Measurements from ENCODE around the gene STX2.
"Not testable (repeated sequence)": the region's sequence is repeated elsewhere in the genome, so short reads cannot be mapped to it uniquely, and the experiment has no call there.

The STX2 gene

DNA sequence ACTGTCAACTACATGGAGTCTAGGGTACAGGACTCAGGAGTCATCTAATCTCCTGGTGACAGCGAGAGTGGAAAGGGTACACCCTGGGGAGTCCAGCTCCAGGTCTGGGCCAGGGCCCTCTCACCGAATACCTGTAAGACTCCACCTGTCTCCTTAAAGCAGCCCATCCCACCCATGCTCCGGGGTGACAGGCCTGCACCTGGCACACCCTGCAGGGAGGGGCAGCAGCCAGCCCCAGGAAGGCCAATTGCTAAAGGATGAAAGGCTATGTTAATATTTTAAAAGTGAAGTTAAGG, 45.5 kb downstream of the STX2 start:
- no peak for DNase-seq

DNA sequence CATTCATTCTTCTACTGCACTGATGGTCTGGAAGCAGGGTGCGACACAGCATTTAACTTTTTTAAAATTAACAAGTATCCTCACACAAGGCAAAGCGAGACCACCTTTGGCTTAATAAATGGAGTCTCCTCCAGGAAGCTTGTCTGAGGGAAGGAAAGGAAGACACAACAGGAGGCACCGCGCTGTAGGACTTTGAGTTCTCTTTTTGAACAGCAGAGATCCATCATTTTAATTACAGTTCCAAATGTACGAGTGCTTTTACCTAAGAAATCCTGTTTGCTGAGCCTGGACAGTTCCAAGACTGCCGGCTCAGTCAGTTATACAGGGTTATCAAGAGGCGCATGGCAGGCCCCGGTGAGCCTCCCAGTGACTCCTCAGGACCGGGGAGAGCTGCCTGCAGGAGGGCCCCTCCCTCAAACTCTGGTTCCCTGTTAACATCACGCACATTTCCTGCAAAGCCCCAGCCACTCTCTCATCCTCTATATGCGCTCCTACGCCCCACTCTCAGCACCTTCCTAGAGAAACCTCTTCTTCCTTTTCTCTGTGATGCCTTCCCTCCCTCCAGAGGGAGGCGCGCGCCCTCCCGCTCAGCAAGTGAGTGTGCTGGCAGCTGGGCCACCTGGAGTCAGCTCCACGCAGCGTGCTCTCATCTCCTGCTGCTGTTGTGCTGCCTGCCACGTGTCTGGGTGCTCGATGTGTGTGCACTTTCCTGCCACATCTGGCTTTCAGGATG, 46.1 kb downstream of the STX2 start:
- no peak for DNase-seq

DNA sequence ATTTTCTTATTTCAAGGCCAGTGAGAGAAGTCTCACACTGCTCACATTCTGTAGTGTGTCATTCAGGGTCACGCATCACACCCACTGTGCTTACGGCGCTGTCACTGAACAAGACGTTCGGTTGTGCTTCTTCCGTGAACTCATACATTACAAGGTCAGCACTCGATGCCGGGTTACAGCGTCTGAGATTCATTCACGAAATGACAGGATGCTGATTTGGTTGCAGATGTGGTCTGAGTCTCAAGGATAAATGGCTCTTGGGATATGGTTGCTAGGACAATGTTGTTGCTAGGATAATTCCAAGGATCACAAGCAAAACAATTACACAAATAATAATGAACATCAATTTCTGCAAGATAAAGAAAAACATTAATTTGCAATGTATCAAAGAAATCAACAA, 47.4 kb downstream of the STX2 start:
- no peak for DNase-seq

DNA sequence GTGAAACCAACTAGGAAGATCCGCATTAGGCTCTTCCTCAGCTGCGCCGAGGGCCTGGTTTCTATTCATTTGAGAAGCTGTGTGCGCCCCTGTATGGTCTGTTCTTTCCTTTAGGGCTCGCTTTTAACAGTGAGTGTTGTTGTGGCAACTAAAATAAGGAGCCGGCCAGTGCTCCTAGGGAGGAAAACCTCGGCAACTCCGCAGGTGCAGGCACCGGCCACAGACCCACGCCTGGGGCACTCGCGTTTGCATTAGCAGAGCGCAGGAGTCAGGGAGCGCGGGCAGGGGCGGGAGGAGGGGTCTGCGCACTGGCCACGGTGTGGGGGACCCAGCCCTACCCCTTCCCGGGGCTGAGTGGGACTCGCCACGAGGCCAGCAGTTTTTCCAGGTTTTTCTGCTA, 50.5 kb downstream of the STX2 start:
- no peak for DNase-seq

DNA sequence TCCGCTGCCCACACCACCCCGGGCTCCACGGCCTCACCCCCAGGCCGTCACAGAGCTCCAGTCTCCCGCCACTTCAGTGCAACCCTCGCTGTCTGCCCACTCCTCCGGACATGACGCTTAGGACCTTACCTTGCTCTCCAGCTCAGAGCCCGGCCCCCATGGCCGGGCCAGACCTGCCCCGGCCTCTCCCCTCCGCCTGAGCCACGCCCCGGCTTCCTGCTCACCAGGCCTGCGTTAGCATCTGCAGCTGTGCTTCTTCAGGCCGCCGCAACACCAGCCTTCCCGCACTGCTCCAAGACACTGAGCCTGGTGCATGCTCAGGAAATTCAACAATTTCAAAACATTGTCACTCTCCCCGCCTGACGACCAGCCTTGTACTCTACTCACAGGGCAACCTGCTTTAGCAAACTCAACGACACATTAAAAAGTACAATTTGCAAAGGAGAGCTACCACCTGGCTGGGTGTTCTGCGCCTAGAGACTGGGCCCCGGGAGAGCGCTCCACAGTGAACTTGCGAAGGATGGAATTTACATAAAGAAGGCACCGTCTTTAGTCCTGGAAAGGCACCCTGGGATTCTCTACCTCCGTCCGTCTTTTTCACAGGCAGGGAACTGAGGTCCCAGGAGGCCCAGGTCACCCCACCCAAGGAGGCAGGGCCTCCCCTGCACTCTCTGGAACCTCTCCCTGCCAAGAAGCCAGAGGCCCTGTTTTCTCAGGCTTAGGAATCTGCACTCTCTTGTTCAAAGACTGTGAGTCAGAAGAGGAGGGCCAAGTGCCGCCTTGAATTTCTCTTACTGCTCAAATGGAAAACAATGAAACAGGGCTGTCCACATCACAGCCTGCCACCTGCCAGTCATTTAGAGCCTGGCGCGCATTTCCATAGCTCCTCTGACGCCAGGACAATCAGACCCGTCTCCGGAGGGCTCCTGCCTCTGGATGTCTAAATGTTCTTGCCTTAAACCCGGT, 51.3 kb downstream of the STX2 start:
- no peak for DNase-seq

DNA sequence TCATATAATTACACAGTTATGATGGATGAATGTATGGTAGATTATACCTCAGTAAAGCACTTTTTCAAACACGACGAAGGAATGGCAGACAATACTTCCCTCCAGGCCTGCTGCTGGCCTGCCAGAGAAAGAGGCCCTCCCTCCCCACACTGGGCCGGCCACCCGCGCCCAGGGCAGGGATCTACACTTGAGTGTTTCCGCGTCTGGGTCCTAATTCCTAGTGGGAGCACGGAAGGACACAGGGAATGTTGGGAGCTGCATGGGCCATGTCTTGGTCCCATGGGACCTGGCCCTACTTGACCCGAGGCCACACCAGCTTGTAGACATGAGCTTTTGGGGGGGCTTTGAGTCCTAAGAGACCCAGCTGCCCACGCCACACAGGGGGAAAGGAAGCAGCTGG, 52.0 kb downstream of the STX2 start:
- no peak for DNase-seq

DNA sequence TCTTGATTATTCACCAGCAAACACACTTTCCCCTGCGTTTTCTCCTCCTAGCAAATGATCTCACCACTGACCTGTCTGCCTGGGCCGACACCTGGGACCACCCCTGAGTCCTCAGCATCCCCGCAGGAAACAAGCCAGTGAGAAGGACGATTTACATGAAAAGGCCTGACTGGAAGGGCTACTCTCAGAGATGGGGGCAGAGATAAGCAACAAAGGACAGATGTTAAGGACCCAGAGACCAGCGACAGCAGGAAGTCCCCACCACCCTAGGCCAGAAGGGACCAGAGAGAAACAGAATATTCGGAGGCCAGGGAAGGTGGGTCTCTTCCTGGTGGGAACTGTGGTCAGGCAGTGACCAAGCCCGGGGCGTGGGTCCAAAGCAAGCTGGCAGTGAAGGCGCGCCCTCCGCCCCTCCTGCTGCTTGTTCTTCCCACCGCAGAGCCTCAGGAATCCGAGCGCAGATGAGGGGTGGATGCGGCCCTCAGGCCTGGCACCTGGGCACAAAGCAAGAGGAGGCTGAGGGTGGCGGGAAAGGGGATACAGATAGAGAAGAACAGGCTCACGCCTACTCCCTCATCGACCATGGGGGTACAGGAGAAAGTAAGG, 55.8 kb downstream of the STX2 start:
- no peak for DNase-seq

DNA sequence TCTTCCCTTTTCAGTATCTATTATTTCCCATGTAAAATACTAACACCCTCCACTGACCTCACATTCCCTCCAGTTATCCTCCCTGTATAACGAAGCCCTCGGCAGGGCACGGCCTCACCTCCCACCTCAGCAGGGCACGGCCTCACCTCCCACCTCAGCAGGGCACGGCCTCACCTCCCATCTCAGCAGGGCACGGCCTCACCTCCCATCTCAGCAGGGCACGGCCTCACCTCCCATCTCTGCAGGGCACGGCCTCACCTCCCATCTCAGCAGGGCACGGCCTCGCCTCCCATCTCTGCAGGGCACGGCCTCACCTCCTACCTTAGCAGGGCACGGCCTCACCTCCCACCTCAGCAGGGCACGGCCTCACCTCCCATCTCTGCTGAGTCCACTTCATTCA, 56.8 kb downstream of the STX2 start:
- not testable (repeated sequence) for DNase-seq

DNA sequence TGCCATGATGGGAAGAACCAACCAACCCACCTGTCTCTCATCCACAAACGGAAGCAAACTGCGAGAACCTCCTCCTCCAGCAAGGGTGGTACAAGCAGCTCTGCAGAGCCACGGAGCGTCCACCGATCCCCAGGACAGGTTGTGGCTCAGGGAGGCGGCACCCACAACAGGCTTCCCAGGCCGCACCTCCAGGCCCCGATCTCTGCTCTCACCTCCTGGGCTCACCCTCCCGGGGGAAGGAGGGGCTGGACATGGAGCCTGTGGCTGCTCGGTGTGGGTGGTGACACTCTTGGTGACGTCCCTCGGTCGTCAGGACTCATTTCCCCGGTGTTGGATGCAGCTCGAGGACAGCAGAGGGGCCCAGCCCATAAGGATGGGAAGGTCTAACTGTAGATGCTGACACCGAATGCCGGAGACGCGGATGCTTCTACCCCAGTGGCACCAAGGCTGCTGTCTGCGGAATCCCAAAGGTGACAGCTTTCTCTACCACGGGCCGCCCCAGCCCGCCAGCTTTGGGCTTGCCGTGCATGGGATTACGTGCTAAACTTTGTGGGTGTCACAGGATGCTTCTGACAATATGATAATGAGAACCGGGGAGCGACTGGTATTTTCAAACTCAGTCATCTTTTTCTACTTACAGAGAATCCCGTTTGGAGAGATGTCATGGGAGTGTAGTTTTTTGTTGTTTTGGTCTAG, 58.0 kb downstream of the STX2 start:
- DNase-seq = no peak

DNA sequence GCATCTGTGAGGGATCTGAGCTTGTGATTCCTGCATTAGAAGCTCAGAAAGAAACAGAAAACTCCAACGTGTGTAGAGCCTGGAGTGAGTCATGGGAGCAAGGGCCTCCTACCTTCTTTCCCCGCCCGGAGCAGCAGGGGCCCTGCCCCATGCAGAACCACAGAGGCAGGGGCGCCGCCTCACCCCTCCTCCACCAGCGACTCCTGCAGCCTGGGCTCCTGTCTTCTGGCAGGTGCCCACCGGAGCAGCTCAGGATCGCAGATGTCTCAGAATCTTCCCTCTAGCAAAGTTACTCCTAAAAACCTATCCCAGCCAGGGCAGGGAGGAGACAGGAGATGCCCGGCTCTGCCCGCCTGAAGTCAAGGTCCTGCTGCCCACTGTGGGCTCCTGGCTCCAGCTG, 58.7 kb downstream of the STX2 start:
- DNase-seq = no peak

DNA sequence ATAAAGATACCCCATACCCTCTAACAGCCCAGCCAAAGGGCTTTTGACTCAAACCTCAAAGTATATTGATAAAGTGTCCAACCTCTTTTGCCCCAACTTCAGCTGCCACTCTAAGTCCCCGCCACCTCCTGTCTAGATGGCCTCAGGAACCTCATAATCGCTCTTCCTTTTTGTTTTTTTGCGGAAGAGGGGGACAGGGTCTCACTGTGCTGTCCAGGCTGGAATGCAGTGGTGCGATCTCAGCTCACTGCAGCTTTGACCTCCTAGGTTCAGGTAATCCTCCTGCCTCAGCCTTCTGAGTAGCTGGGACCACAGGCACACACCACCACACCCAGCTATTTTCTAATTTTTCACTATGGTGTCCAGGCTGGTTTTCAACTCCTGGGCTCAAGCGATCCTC, 60.3 kb downstream of the STX2 start:
- no peak for DNase-seq

DNA sequence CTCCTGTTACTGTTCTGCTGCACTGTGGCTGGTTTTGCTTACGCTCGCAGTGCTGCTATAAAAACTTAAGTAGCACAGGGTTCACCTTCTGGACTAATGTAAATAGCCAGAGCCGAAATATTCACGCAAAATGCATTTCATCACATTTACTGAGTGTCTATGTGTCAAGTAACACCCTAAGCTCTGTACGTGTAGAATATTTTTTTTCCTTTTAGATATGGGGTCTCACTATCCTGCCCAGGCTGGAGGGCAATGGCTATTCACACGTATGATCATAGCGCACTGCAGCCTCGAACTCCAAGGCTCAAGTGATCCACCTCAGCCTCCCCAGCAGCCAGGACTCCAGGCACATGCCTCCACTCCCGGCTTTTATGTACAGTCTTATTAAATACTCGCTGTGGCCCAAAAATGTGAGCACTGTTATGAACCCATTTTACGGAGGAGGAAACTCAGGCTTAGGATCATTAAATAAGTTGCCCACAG, 62.2 kb downstream of the STX2 start:
- DNase-seq = no peak

DNA sequence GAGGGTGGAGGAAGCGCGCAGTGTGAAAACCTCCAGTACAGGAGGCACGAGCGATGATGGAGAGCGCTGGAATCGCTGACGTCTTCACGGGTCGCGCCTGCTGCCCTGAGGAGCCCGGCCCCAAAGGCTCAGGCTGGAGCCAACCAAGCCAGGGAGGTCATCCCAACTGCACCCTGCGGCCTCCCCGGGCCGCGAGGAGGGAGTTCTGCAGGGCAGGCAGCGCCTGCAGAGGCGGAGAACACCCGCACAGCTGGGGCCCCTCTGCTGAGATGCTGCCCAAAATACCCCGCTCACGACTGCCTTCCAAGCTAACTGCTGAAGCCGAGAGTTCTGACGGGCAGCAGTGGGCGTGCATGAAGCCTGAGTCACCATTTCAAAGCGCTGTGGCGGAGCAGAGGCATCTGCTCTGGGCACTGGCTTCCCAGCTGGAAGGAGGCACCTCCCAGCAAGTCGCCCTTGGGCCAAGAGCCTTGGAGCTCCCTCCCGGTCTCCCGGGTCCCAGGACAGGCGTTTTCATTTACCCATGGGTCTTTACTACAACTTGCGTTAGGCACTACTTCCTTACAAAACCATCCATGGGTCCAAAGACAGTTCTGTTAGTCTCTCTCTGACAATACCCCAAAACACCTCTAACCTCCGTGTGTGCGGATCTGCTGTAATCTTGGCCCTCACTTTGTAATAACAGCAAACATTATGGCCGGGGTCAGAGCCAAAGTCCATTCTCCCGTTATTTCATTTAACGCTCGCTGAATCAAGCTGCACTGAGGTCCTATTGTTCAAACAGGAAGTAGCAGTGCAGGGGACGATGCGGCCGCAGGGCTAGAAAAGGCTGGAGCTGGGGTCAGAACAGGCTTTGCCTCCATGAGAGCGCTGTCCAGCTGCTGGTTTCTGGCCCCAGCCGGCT, 62.8 kb downstream of the STX2 start:
- DNase-seq = peak; percentile 24

DNA sequence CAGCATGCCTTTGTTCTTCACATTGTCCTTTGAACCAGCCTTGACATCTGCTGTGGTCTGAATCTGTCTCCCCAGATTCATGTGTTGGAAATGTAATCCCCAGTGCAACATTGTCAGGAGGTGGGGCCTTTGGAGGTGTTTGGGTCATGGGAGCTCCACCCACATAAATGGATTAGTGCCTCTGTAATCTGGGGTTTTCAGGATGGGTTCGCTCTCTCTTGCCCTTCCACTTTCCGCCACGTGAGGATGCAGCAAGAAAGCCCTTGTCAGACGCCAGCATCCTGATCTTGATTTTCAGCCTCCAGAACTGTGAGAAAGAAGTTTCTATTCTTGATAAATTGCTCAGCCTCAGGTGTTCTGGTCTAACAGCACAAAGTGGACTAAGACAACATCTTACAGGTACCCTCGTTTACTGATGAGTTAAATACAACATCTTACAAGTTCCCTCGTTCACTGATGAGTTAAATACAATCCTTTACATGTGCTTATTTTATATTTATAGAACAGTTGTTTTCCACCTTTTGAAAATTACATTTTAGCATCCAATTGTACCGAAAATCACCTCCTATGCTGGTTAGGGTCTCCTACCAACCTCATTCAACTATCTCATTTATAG, 68.5 kb downstream of the STX2 start:
- no peak for DNase-seq

DNA sequence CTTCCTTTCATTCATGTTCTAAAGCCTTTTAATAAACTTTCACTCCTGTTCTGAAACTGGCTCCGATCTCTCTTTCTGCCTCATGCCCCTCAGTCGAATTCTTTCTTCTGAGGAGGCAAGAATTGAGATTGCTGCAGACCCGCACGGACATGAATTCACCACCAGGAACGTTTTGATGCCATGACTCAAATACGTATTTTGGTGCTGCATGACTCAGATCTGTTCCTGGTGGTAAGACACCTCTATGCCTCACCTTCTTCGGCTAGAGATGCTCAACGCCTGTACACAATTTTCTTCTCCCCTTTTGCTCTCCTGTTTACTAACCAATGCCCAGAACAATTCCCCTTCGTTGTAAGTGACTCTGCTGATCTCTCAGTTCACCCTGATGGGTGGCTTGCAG, 70.9 kb downstream of the STX2 start:
- no peak for DNase-seq

DNA sequence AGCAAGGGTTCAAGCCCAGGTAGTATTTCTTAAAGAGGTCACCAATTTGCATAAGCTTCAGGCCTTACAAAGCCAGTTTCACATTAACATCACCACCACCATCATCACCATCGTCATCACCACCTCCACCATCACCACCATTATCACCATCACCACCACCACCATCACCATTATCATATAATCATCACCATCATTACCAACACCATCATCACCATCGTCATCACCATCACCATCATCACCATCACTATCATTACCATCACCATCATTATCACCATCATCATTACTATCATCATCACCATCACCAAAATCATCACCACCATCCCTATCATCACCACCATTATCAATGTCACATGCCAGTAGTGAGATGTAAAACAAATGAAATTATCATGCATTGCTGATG, 72.6 kb downstream of the STX2 start:
- DNase-seq = no peak

DNA sequence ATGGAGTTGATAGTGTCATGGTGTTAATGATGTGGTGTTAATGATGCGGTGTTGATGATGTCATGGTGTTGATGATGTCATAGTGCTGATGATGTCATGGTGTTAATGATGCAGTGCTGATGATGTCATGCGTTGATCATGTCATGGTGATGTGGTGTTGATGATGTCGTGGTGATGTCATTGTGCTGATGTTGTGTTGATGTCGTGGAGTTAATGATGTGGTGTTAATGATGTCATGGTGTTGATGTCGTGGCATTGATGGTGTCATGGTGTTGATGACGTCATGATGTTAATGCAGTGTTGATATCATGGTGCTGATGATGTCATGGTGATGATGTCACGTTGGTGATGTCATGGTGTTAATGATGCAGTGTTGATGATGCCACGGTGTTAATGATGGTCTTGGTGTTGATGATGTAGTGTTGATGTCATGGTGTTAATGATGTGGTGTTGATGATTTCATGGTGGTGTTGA, 73.8 kb downstream of the STX2 start:
- DNase-seq = no peak

DNA sequence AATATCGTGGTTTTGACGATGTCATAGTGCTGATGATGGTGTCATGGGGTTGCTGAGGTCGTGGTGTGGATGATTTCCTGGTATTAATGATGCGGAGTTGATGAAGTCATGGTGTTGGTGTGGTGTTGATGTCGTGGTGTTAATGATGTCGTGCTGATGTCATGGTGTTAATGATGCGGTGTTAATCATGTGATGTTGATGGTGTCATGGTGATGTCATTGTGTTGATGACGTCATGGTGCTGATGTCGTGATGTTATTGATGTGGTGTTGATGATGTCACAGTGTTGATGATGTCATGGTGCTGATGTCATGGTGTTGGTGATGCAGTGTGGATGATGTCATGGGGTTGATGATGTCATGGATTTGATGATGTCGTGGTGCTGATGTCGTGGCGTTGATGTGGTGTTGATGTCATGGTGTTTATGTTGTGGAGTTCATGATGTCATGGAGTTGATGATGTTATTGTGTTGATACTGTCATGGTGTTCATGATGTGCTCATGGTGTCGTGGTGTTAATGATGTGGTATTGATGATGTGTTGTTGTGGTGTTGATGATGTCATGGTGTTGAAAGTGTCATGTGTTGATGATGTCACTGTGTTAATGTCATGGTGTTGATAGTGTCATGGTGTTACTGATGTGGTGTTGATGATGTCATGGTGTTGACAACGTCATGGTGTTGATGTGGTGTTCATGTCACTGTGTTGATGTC, 74.4 kb downstream of the STX2 start:
- no peak for DNase-seq

DNA sequence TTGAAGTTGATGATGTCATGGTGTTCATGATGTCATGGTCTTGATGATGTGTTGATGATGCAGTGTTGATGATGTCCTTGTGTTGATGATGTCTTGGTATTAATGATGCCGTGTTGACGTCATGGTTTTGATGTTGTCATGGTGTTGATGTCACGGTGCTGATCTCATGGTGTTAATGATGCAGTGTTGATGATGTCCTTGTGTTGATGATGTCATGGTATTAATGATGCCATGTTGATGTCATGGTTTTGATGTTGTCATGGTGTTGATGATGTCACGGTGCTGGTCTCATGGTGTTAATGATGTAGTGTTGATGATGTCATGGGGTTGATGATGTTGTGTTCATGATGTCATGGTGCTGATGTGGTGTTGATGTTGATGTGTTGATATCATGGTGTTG, 75.0 kb downstream of the STX2 start:
- DNase-seq = no peak

DNA sequence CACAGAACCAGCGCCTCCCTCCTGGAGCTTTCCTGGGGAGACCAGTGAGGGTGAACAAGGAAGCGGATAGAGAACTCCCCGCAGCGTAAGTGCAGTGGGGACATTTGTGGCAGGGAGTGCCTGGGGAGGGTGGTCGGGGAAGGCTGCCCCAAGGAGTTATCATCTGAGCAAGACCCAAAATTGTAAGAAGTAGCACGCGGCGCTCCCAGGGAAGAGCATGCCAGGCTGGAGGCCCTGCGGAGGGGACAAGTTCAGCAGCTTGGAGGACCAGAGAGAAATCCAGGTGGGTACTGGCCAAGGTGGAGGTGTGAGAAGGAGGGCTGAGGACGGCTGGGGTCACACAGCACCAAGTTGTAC, 76.8 kb downstream of the STX2 start:
- no peak for DNase-seq

Measured in DMS79 (cell line).